HEK293 (cell line): ENCODE measurements around the gene GRAMD4.

ENCODE experiments used
- EGR2 ChIP-seq: fragments of 450-650 bp; formaldehyde crosslinking; IDR thresholded peaks from 2 replicates; pipeline ENCODE4 v1.5.1; 2016; ENCODE audit warnings: low read depth, missing biosample characterization, missing genetic modification characterization
- GLIS1 ChIP-seq: fragments of 450-650 bp; formaldehyde crosslinking; IDR thresholded peaks from 2 replicates; pipeline ENCODE4 v1.5.1; 2016; ENCODE audit warnings: missing biosample characterization, missing genetic modification characterization
- GLIS2 ChIP-seq: fragments of 450-650 bp; formaldehyde crosslinking; IDR thresholded peaks from 2 replicates; pipeline ENCODE4 v1.5.1; 2016; ENCODE audit warnings: missing biosample characterization, missing genetic modification characterization
- MZF1 ChIP-seq: fragments of 450-650 bp; formaldehyde crosslinking; IDR thresholded peaks from 2 replicates; pipeline ENCODE4 v1.5.1; 2017; ENCODE audit warnings: missing biosample characterization, missing genetic modification characterization, borderline replicate concordance
- PRDM1 ChIP-seq: fragments of 450-650 bp; formaldehyde crosslinking; IDR thresholded peaks from 2 replicates; pipeline ENCODE4; 2016; ENCODE audit warnings: missing biosample characterization, missing genetic modification characterization
- REPIN1 ChIP-seq: fragments of 450-650 bp; formaldehyde crosslinking; IDR thresholded peaks from 2 replicates; pipeline ENCODE4 v1.5.1; 2017; ENCODE audit warnings: missing biosample characterization, missing genetic modification characterization, low read depth
- TRIM28 ChIP-seq: IDR thresholded peaks from 2 replicates; pipeline ENCODE4 v1.6.1; 2011; ENCODE audit warnings: low read length, control low read depth, borderline replicate concordance
- ZFHX2 ChIP-seq: fragments of 450-650 bp; formaldehyde crosslinking; conservative IDR thresholded peaks from 2 replicates; pipeline ENCODE4 v1.5.1; 2016; ENCODE audit warnings: missing biosample characterization, missing genetic modification characterization
- ZIC2 ChIP-seq: fragments of 450-650 bp; formaldehyde crosslinking; IDR thresholded peaks from 2 replicates; pipeline ENCODE4 v1.5.1; 2016; ENCODE audit warnings: missing biosample characterization, missing genetic modification characterization
- ZNF211 ChIP-seq: fragments of 450-650 bp; formaldehyde crosslinking; IDR thresholded peaks from 2 replicates; pipeline ENCODE4 v1.5.1; 2016; ENCODE audit warnings: low read depth, missing biosample characterization, missing genetic modification characterization
- ZNF223 ChIP-seq: fragments of 450-650 bp; formaldehyde crosslinking; IDR thresholded peaks from 2 replicates; pipeline ENCODE4 v1.5.1; 2016; ENCODE audit warnings: missing biosample characterization, missing genetic modification characterization
- ZNF23 ChIP-seq: fragments of 450-650 bp; formaldehyde crosslinking; IDR thresholded peaks from 2 replicates; pipeline ENCODE4 v1.5.1; 2016; ENCODE audit warnings: missing biosample characterization, missing genetic modification characterization, borderline replicate concordance
- ZNF248 ChIP-seq: fragments of 450-650 bp; formaldehyde crosslinking; IDR thresholded peaks from 2 replicates; pipeline ENCODE4 v1.5.1; 2017; ENCODE audit warnings: missing biosample characterization, missing genetic modification characterization
- ZNF266 ChIP-seq: fragments of 450-650 bp; formaldehyde crosslinking; IDR thresholded peaks from 2 replicates; pipeline ENCODE4 v1.5.1; 2016; ENCODE audit warnings: missing biosample characterization, missing genetic modification characterization, low read depth
- ZNF311 ChIP-seq: fragments of 450-650 bp; formaldehyde crosslinking; IDR thresholded peaks from 2 replicates; pipeline ENCODE4 v1.5.1; 2017; ENCODE audit warnings: missing biosample characterization, missing genetic modification characterization, borderline replicate concordance
- ZNF341 ChIP-seq: fragments of 450-650 bp; formaldehyde crosslinking; IDR thresholded peaks from 2 replicates; pipeline ENCODE4; 2016; ENCODE audit warnings: low read depth, missing biosample characterization, missing genetic modification characterization
- ZNF366 ChIP-seq: fragments of 450-650 bp; formaldehyde crosslinking; conservative IDR thresholded peaks from 2 replicates; pipeline ENCODE4 v1.5.1; 2016; ENCODE audit warnings: missing biosample characterization, missing genetic modification characterization
- ZNF37A ChIP-seq: fragments of 450-650 bp; IDR thresholded peaks from 2 replicates; pipeline ENCODE4 v1.5.1; 2018; ENCODE audit warnings: missing biosample characterization, missing genetic modification characterization
- ZNF510 ChIP-seq: fragments of 450-650 bp; formaldehyde crosslinking; IDR thresholded peaks from 2 replicates; pipeline ENCODE4 v1.5.1; 2018; ENCODE audit warnings: mild to moderate bottlenecking, missing genetic modification characterization, missing biosample characterization; ENCODE audit not compliant: insufficient replicate concordance
- ZNF530 ChIP-seq: fragments of 450-650 bp; formaldehyde crosslinking; IDR thresholded peaks from 2 replicates; pipeline ENCODE4 v1.5.1; 2016; ENCODE audit warnings: low read depth, missing biosample characterization, missing genetic modification characterization
- ZNF571 ChIP-seq: fragments of 450-650 bp; formaldehyde crosslinking; IDR thresholded peaks from 2 replicates; pipeline ENCODE4 v1.5.0; 2017; ENCODE audit warnings: missing biosample characterization, missing genetic modification characterization
- ZNF623 ChIP-seq: fragments of 450-650 bp; formaldehyde crosslinking; IDR thresholded peaks from 2 replicates; pipeline ENCODE4 v1.5.1; 2016; ENCODE audit warnings: missing biosample characterization, missing genetic modification characterization
- ZNF626 ChIP-seq: fragments of 450-650 bp; sonication (Bioruptor Pico); formaldehyde crosslinking; IDR thresholded peaks from 2 replicates; pipeline ENCODE4 v1.5.1; 2018; ENCODE audit warnings: missing biosample characterization, missing genetic modification characterization, inconsistent platforms
- ZNF792 ChIP-seq: fragments of 450-650 bp; formaldehyde crosslinking; IDR thresholded peaks from 2 replicates; pipeline ENCODE4 v1.5.1; 2016; ENCODE audit warnings: missing biosample characterization, missing genetic modification characterization
- ZXDB ChIP-seq: fragments of 450-650 bp; formaldehyde crosslinking; IDR thresholded peaks from 2 replicates; pipeline ENCODE4 v1.5.1; 2016; ENCODE audit warnings: missing biosample characterization, missing genetic modification characterization
- TF ChIP-seq, protein P1 (sequence below): fragments of 450-650 bp; formaldehyde crosslinking; IDR thresholded peaks from 2 replicates; pipeline ENCODE4; 2016; ENCODE audit warnings: missing biosample characterization, missing genetic modification characterization
- TF ChIP-seq, protein P2 (sequence below): fragments of 450-650 bp; formaldehyde crosslinking; IDR thresholded peaks from 2 replicates; pipeline ENCODE4 v1.5.1; 2016; ENCODE audit warnings: missing biosample characterization, missing genetic modification characterization
- TF ChIP-seq, protein P3 (sequence below): fragments of 450-650 bp; formaldehyde crosslinking; IDR thresholded peaks from 2 replicates; pipeline ENCODE4 v1.5.1; 2017; ENCODE audit warnings: missing biosample characterization, missing genetic modification characterization
- TF ChIP-seq, protein P4 (sequence below): fragments of 450-650 bp; IDR thresholded peaks from 2 replicates; pipeline ENCODE4 v1.5.1; 2018; ENCODE audit warnings: missing biosample characterization, missing genetic modification characterization
- TF ChIP-seq, protein P5 (sequence below): fragments of 450-650 bp; formaldehyde crosslinking; IDR thresholded peaks from 2 replicates; pipeline ENCODE4 v1.5.1; 2016; ENCODE audit warnings: missing biosample characterization, missing genetic modification characterization
- TF ChIP-seq, protein P6 (sequence below): fragments of 450-650 bp; formaldehyde crosslinking; IDR thresholded peaks from 2 replicates; pipeline ENCODE4 v1.5.1; 2016; ENCODE audit warnings: missing biosample characterization, missing genetic modification characterization

GRAMD4 gene

DNA sequence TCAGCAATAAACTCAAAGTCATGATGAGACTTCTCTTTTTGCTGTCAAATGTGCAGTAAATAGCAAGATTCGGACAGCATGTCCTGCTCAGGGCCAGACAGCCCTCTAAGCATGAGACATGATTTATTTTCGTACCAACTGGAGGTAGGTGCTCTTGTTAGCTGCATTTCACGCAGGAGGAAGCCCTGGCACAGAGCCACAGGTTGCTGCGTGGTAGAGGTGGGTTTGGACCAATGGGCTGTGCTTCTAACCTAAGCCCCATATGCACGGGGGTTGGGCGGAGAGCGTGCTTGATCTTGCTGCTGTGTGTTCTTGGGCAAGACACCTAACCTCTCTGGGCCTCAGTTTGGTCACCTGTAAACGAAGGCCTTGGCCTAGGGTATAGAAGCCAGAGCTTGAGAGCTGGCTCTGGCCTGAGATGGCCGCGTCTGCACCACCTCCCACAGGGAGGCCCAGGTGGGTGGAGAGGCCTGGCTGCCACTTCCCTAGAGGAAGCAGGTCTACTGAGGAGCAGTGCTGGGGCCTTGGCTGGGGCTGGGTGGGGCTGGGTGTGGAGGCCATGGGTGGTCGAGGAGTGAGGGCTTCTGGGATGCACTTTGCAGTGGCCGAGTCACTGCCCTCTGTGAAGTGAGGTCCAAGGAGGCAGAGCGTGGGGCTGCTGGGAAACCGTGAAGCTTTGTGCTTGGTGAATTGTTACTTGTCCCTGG lies 38.5 kb upstream of the GRAMD4 start (continued):
- TF ChIP-seq, protein P1, sequence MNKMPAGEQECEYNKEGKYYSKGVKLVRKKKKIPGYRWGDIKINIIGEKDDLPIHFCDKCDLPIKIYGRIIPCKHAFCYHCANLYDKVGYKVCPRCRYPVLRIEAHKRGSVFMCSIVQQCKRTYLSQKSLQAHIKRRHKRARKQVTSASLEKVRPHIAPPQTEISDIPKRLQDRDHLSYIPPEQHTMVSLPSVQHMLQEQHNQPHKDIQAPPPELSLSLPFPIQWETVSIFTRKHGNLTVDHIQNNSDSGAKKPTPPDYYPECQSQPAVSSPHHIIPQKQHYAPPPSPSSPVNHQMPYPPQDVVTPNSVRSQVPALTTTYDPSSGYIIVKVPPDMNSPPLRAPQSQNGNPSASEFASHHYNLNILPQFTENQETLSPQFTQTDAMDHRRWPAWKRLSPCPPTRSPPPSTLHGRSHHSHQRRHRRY: no peak
- TF ChIP-seq ZNF211 (tag by site-specific recombination): no peak
- TF ChIP-seq ZNF311 (tag by site-specific recombination): no peak
- TF ChIP-seq ZNF623: no peak
- no peak for TF ChIP-seq ZNF366
- no peak for TF ChIP-seq ZNF248 (tag by site-specific recombination)
- no peak for TF ChIP-seq ZNF510 (tag by site-specific recombination)
- TF ChIP-seq ZXDB (tag by site-specific recombination): no peak
- no peak for TF ChIP-seq ZNF37A
- peak; percentile 48 for TF ChIP-seq EGR2
- TF ChIP-seq ZFHX2 (tag by site-specific recombination): peak; percentile 57
- TF ChIP-seq, protein P2, sequence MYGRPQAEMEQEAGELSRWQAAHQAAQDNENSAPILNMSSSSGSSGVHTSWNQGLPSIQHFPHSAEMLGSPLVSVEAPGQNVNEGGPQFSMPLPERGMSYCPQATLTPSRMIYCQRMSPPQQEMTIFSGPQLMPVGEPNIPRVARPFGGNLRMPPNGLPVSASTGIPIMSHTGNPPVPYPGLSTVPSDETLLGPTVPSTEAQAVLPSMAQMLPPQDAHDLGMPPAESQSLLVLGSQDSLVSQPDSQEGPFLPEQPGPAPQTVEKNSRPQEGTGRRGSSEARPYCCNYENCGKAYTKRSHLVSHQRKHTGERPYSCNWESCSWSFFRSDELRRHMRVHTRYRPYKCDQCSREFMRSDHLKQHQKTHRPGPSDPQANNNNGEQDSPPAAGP (tag by site-specific recombination): peak; percentile 58; the same call in 1 of the 2 replicates
- no peak for TF ChIP-seq ZNF341
- TF ChIP-seq GLIS1 (tag by site-specific recombination): peak; percentile 72
- no peak for TF ChIP-seq TRIM28
- no peak for TF ChIP-seq ZNF23 (tag by site-specific recombination)
- no peak for TF ChIP-seq ZNF792
- TF ChIP-seq, protein P3, sequence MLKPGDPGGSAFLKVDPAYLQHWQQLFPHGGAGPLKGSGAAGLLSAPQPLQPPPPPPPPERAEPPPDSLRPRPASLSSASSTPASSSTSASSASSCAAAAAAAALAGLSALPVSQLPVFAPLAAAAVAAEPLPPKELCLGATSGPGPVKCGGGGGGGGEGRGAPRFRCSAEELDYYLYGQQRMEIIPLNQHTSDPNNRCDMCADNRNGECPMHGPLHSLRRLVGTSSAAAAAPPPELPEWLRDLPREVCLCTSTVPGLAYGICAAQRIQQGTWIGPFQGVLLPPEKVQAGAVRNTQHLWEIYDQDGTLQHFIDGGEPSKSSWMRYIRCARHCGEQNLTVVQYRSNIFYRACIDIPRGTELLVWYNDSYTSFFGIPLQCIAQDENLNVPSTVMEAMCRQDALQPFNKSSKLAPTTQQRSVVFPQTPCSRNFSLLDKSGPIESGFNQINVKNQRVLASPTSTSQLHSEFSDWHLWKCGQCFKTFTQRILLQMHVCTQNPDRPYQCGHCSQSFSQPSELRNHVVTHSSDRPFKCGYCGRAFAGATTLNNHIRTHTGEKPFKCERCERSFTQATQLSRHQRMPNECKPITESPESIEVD (tag by site-specific recombination): no peak
- TF ChIP-seq, protein P4, sequence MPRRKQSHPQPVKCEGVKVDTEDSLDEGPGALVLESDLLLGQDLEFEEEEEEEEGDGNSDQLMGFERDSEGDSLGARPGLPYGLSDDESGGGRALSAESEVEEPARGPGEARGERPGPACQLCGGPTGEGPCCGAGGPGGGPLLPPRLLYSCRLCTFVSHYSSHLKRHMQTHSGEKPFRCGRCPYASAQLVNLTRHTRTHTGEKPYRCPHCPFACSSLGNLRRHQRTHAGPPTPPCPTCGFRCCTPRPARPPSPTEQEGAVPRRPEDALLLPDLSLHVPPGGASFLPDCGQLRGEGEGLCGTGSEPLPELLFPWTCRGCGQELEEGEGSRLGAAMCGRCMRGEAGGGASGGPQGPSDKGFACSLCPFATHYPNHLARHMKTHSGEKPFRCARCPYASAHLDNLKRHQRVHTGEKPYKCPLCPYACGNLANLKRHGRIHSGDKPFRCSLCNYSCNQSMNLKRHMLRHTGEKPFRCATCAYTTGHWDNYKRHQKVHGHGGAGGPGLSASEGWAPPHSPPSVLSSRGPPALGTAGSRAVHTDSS (tag by site-specific recombination): no peak
- TF ChIP-seq, protein P5, sequence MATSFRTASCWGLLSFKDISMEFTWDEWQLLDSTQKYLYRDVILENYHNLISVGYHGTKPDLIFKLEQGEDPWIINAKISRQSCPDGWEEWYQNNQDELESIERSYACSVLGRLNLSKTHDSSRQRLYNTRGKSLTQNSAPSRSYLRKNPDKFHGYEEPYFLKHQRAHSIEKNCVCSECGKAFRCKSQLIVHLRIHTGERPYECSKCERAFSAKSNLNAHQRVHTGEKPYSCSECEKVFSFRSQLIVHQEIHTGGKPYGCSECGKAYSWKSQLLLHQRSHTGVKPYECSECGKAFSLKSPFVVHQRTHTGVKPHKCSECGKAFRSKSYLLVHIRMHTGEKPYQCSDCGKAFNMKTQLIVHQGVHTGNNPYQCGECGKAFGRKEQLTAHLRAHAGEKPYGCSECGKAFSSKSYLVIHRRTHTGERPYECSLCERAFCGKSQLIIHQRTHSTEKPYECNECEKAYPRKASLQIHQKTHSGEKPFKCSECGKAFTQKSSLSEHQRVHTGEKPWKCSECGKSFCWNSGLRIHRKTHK: no peak
- no peak for TF ChIP-seq PRDM1 (tag by site-specific recombination)
- TF ChIP-seq ZIC2 (tag by site-specific recombination): peak; percentile 31; the same call in 1 of the 2 replicates
- TF ChIP-seq, protein P6, sequence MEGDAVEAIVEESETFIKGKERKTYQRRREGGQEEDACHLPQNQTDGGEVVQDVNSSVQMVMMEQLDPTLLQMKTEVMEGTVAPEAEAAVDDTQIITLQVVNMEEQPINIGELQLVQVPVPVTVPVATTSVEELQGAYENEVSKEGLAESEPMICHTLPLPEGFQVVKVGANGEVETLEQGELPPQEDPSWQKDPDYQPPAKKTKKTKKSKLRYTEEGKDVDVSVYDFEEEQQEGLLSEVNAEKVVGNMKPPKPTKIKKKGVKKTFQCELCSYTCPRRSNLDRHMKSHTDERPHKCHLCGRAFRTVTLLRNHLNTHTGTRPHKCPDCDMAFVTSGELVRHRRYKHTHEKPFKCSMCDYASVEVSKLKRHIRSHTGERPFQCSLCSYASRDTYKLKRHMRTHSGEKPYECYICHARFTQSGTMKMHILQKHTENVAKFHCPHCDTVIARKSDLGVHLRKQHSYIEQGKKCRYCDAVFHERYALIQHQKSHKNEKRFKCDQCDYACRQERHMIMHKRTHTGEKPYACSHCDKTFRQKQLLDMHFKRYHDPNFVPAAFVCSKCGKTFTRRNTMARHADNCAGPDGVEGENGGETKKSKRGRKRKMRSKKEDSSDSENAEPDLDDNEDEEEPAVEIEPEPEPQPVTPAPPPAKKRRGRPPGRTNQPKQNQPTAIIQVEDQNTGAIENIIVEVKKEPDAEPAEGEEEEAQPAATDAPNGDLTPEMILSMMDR: no peak
- TF ChIP-seq ZNF266 (tag by site-specific recombination): no peak
- no peak for TF ChIP-seq MZF1 (tag by site-specific recombination)
- no peak for TF ChIP-seq ZNF223 (tag by site-specific recombination)
- TF ChIP-seq GLIS2: peak; percentile 38; the same call in 1 of the 2 replicates
- no peak for TF ChIP-seq ZNF571 (tag by site-specific recombination)
- TF ChIP-seq ZNF626: no peak
- no peak for TF ChIP-seq REPIN1 (tag by site-specific recombination)
- TF ChIP-seq ZNF530 (tag by site-specific recombination): no peak
